ENCODE results near the gene LNP1. TPM values are rescaled to one million over a fixed set of nuclear protein-coding genes. Genes with fewer than 3 reads are reported as not detected.
A peak's percentile ranks its signal among the peaks of the same experiment; 100 is the strongest.

The LNP1 gene
- total and polyA plus RNA-seq, 9 of the 15 experiments (the other 6 are each of a cell fraction or from before 2014, with no cell fraction given), result 1.9 to 5.2 (median 4.5) TPM

- TF ChIP-seq THRB (CRISPR knock-in tag; conservative IDR thresholded peaks at IDR 0.05) (no peak), TBP (optimal IDR thresholded peaks at IDR 0.05; ENCODE audit: low read depth, low read length) (peak; percentile 97), E2F8 (IDR thresholded peaks at IDR 0.05; ENCODE audit: low read depth, partially characterized antibody) (peak; percentile 61), ZNF184 (CRISPR knock-in tag; IDR thresholded peaks at IDR 0.05) (no peak), ZNF639 (CRISPR knock-in tag; conservative IDR thresholded peaks at IDR 0.05 in 1 of 2, IDR thresholded peaks at IDR 0.05 in 1 of 2) (peak in 1 of 2 experiments; percentile 61; a peak in 1 of 4 replicates), CHAMP1 (IDR thresholded peaks at IDR 0.05) (peak; percentile 72), PKNOX1 (IDR thresholded peaks at IDR 0.05) (peak; percentile 79), NCOR1 (IDR thresholded peaks at IDR 0.05) (peak; percentile 43; the same call in 1 of the 2 replicates), JUN (IDR thresholded peaks at IDR 0.05; ENCODE audit: borderline replicate concordance, low read depth, low read length) (peak; percentile 7; the same call in 1 of the 2 replicates), JUN (CRISPR knock-in tag; IDR thresholded peaks at IDR 0.05; ENCODE audit: borderline replicate concordance) (no peak), CREM (IDR thresholded peaks at IDR 0.05; ENCODE audit: low read depth) (peak; percentile 48; the same call in 1 of the 2 replicates), GTF2F1 (IDR thresholded peaks at IDR 0.05; ENCODE audit: low read depth, low read length) (peak; percentile 82), MBD2 (IDR thresholded peaks at IDR 0.05; ENCODE audit: borderline replicate concordance, low read depth) (no peak; the same call in 1 of the 2 replicates), ARNT (IDR thresholded peaks at IDR 0.05) (peak; percentile 15 to 36; a peak in 1 of 4 replicates), SPI1 (IDR thresholded peaks at IDR 0.05; ENCODE audit: borderline replicate concordance, low read depth, low read length) (no peak), CXXC5 (CRISPR knock-in tag; IDR thresholded peaks at IDR 0.05) (peak; percentile 52; the same call in 1 of the 2 replicates), ZEB2 (IDR thresholded peaks at IDR 0.05) (no peak), ZFP36 (IDR thresholded peaks at IDR 0.05; ENCODE audit: low read depth, low read length, partially characterized antibody) (peak; percentile 8)
Observed at GRCh38 chr3:100400780-100401673, at the start of gene LNP1, which contains the start of gene TOMM70 (continued).

All from K562 (cell line).